ENCODE data around the gene BRD2. TPM values are rescaled to one million over a fixed set of nuclear protein-coding genes. Genes with fewer than 3 reads are reported as not detected.
A peak's percentile ranks its signal among the peaks of the same experiment; 100 is the strongest.

The BRD2 gene
- polyA plus RNA-seq, 4 donors, result 76.2 to 201 (median 90.6) TPM

GRCh38 chr6:32952817-32953739 is 15.3 kb upstream of the BRD2 start, which contains the start of gene HLA-DMA:
HLA-DMA (minus strand) TSS chr6:32953097; CDS start chr6:32953036, 61 bp downstream.
- DNase-seq (peak; percentile 92 to 99), FAIRE-seq (peak; percentile 83)
- Histone ChIP-seq H3K36me3 (ENCODE audit: control insufficient read depth in 3 of 3, insufficient read depth in 2 of 3, low read depth in 1 of 3, low read length in 3 of 3) (peaks cover 0 to 2% (median 0%) of the 10 kb centered on the region in 3 donors), H3K27me3 (ENCODE audit: control insufficient read depth in 3 of 3, insufficient read depth in 3 of 3, low read length in 3 of 3) (no peaks in the 10 kb centered on the region), H3K4me3 (ENCODE audit: low read depth in 1 of 3, low read length in 3 of 3) (peak within 1 kb of the TSS in 2 of 3 donors; percentile 24 to 52), H3K27ac (ENCODE audit: low read depth in 1 of 3, low read length in 2 of 3) (peak within 1 kb of the TSS; percentile 19 to 66 (median 64)), H3K9me3 (ENCODE audit: control insufficient read depth in 2 of 2, insufficient read depth in 1 of 2, low read depth in 1 of 2, low read length in 1 of 2) (no peaks in the 10 kb centered on the region), H3K4me1 (ENCODE audit: control insufficient read depth in 3 of 3, insufficient read depth in 2 of 3, low read depth in 1 of 3, low read length in 2 of 3) (peaks cover 0 to 6% (median 3%) of the 10 kb centered on the region in 3 donors)
- 14 to 26% (median 18%) methylated on average over 10 of the region's 10 CpGs for WGBS, 3 donors

GRCh38 chr6:32953775-32954174 is 14.6 kb upstream of the BRD2 start:
- Histone ChIP-seq H3K4me1 (ENCODE audit: control insufficient read depth in 3 of 3, insufficient read depth in 2 of 3, low read depth in 1 of 3, low read length in 2 of 3) (peaks cover 0 to 6% (median 3%) of the 10 kb centered on the region in 3 donors), H3K36me3 (ENCODE audit: control insufficient read depth in 3 of 3, insufficient read depth in 2 of 3, low read depth in 1 of 3, low read length in 3 of 3) (peaks cover 0 to 2% (median 0%) of the 10 kb centered on the region in 3 donors), H3K27me3 (ENCODE audit: control insufficient read depth in 3 of 3, insufficient read depth in 3 of 3, low read length in 3 of 3) (no peaks in the 10 kb centered on the region), H3K27ac (ENCODE audit: low read depth in 1 of 3, low read length in 2 of 3) (peak overlapping the region in 1 of 3 donors; percentile 38), H3K9me3 (ENCODE audit: control insufficient read depth in 2 of 2, insufficient read depth in 1 of 2, low read depth in 1 of 2, low read length in 1 of 2) (no peaks in the 10 kb centered on the region), H3K4me3 (ENCODE audit: low read depth in 1 of 3, low read length in 3 of 3) (no peak overlapping the region)
- DNase-seq, result peak in 1 of 2 donors; percentile 41
- no peak for FAIRE-seq
- WGBS, 3 donors, result 32 to 66% (median 42%) methylated on average over 4 of the region's 4 CpGs

- FAIRE-seq (no peak), DNase-seq (no peak)
- peaks cover 0 to 6% (median 3%) of the 10 kb centered on the region in 3 donors for H3K4me1 ChIP-seq (ENCODE audit: control insufficient read depth in 3 of 3, insufficient read depth in 2 of 3, low read depth in 1 of 3, low read length in 2 of 3)
- peaks cover 0 to 2% (median 0%) of the 10 kb centered on the region in 3 donors for H3K36me3 ChIP-seq (ENCODE audit: control insufficient read depth in 3 of 3, insufficient read depth in 2 of 3, low read depth in 1 of 3, low read length in 3 of 3)
- H3K4me3 ChIP-seq (ENCODE audit: low read depth in 1 of 3, low read length in 3 of 3), result no peak overlapping the region
- H3K9me3 ChIP-seq (ENCODE audit: control insufficient read depth in 2 of 2, insufficient read depth in 1 of 2, low read depth in 1 of 2, low read length in 1 of 2), result no peaks in the 10 kb centered on the region
- H3K27me3 ChIP-seq (ENCODE audit: control insufficient read depth in 3 of 3, insufficient read depth in 3 of 3, low read length in 3 of 3), result no peaks in the 10 kb centered on the region
- 73 to 91% (median 85%) methylated on average over 4 of the region's 4 CpGs for WGBS, 3 donors
- no peak overlapping the region for H3K27ac ChIP-seq (ENCODE audit: low read depth in 1 of 3, low read length in 2 of 3)
These were observed 14.1 kb upstream of the BRD2 start for GRCh38 chr6:32954267-32954666.

GRCh38 chr6:32954986-32955802 is 13.2 kb upstream of the BRD2 start:
- FAIRE-seq, result no peak
- WGBS, 3 donors, result 8 to 28% (median 9%) methylated on average over 3 of the region's 3 CpGs
- H3K27ac ChIP-seq (ENCODE audit: low read depth in 1 of 3, low read length in 2 of 3), result no peak overlapping the region
- no peaks in the 10 kb centered on the region for H3K27me3 ChIP-seq (ENCODE audit: control insufficient read depth in 3 of 3, insufficient read depth in 3 of 3, low read length in 3 of 3)
- peak; percentile 59 to 79 for DNase-seq
- peaks cover 0 to 6% (median 3%) of the 10 kb centered on the region in 3 donors for H3K4me1 ChIP-seq (ENCODE audit: control insufficient read depth in 3 of 3, insufficient read depth in 2 of 3, low read depth in 1 of 3, low read length in 2 of 3)
- H3K36me3 ChIP-seq (ENCODE audit: control insufficient read depth in 3 of 3, insufficient read depth in 2 of 3, low read depth in 1 of 3, low read length in 3 of 3), result peaks cover 0 to 2% (median 0%) of the 10 kb centered on the region in 3 donors
- no peaks in the 10 kb centered on the region for H3K9me3 ChIP-seq (ENCODE audit: control insufficient read depth in 2 of 2, insufficient read depth in 1 of 2, low read depth in 1 of 2, low read length in 1 of 2)
- no peak overlapping the region for H3K4me3 ChIP-seq (ENCODE audit: low read depth in 1 of 3, low read length in 3 of 3)

GRCh38 chr6:32956176-32956575 is 12.2 kb upstream of the BRD2 start:
- no peaks in the 10 kb centered on the region for H3K27me3 ChIP-seq (ENCODE audit: control insufficient read depth in 3 of 3, insufficient read depth in 3 of 3, low read length in 3 of 3)
- FAIRE-seq, result no peak
- H3K27ac ChIP-seq (ENCODE audit: low read depth in 1 of 3, low read length in 2 of 3), result no peak overlapping the region
- no peaks in the 10 kb centered on the region for H3K9me3 ChIP-seq (ENCODE audit: control insufficient read depth in 2 of 2, insufficient read depth in 1 of 2, low read depth in 1 of 2, low read length in 1 of 2)
- WGBS, 3 donors, result 84 to 97% (median 86%) methylated on average over 2 of the region's 2 CpGs
- H3K4me1 ChIP-seq (ENCODE audit: control insufficient read depth in 3 of 3, insufficient read depth in 2 of 3, low read depth in 1 of 3, low read length in 2 of 3), result peaks cover 0 to 6% (median 3%) of the 10 kb centered on the region in 3 donors
- no peak overlapping the region for H3K4me3 ChIP-seq (ENCODE audit: low read depth in 1 of 3, low read length in 3 of 3)
- no peaks in the 10 kb centered on the region for H3K36me3 ChIP-seq (ENCODE audit: control insufficient read depth in 3 of 3, insufficient read depth in 2 of 3, low read depth in 1 of 3, low read length in 3 of 3)
- no peak for DNase-seq

- WGBS, 3 donors, result 63 to 88% (median 76%) methylated on average over 5 of the region's 5 CpGs
- Histone ChIP-seq H3K4me1 (ENCODE audit: control insufficient read depth in 3 of 3, insufficient read depth in 2 of 3, low read depth in 1 of 3, low read length in 2 of 3) (no peaks in the 10 kb centered on the region), H3K9me3 (ENCODE audit: control insufficient read depth in 2 of 2, insufficient read depth in 1 of 2, low read depth in 1 of 2, low read length in 1 of 2) (no peaks in the 10 kb centered on the region), H3K36me3 (ENCODE audit: control insufficient read depth in 3 of 3, insufficient read depth in 2 of 3, low read depth in 1 of 3, low read length in 3 of 3) (no peaks in the 10 kb centered on the region), H3K27ac (ENCODE audit: low read depth in 1 of 3, low read length in 2 of 3) (no peak overlapping the region), H3K4me3 (ENCODE audit: low read depth in 1 of 3, low read length in 3 of 3) (no peak overlapping the region), H3K27me3 (ENCODE audit: control insufficient read depth in 3 of 3, insufficient read depth in 3 of 3, low read length in 3 of 3) (no peaks in the 10 kb centered on the region)
- no peak for FAIRE-seq
- no peak for DNase-seq
These were observed 7.8 kb upstream of the BRD2 start for GRCh38 chr6:32960563-32960962.

- H3K27ac ChIP-seq (ENCODE audit: low read depth in 1 of 3, low read length in 2 of 3), result no peak overlapping the region
- no peak for FAIRE-seq
- 65 to 67% (median 65%) methylated on average over 1 of the region's 1 CpG for WGBS, 3 donors
These were observed 6.1 kb upstream of the BRD2 start for GRCh38 chr6:32962213-32962826.

GRCh38 chr6:32963866-32964265 is 4.5 kb upstream of the BRD2 start:
- H3K27me3 ChIP-seq (ENCODE audit: control insufficient read depth in 3 of 3, insufficient read depth in 3 of 3, low read length in 3 of 3), result no peaks in the 10 kb centered on the region
- DNase-seq, result no peak
- no peak overlapping the region for H3K4me3 ChIP-seq (ENCODE audit: low read depth in 1 of 3, low read length in 3 of 3)
- no peak for FAIRE-seq
- WGBS, 3 donors, result 71 to 80% (median 71%) methylated on average over 1 of the region's 1 CpG
- no peaks in the 10 kb centered on the region for H3K9me3 ChIP-seq (ENCODE audit: control insufficient read depth in 2 of 2, insufficient read depth in 1 of 2, low read depth in 1 of 2, low read length in 1 of 2)
- no peaks in the 10 kb centered on the region for H3K36me3 ChIP-seq (ENCODE audit: control insufficient read depth in 3 of 3, insufficient read depth in 2 of 3, low read depth in 1 of 3, low read length in 3 of 3)
- H3K27ac ChIP-seq (ENCODE audit: low read depth in 1 of 3, low read length in 2 of 3), result no peak overlapping the region
- H3K4me1 ChIP-seq (ENCODE audit: control insufficient read depth in 3 of 3, insufficient read depth in 2 of 3, low read depth in 1 of 3, low read length in 2 of 3), result peaks cover 0 to 10% (median 7%) of the 10 kb centered on the region in 3 donors

More at GRCh38 chr6:32962213-32962826, 6.1 kb upstream of the BRD2 start:
- Histone ChIP-seq H3K4me3 (ENCODE audit: low read depth in 1 of 3, low read length in 3 of 3) (no peak overlapping the region), H3K27me3 (ENCODE audit: control insufficient read depth in 3 of 3, insufficient read depth in 3 of 3, low read length in 3 of 3) (no peaks in the 10 kb centered on the region), H3K9me3 (ENCODE audit: control insufficient read depth in 2 of 2, insufficient read depth in 1 of 2, low read depth in 1 of 2, low read length in 1 of 2) (no peaks in the 10 kb centered on the region), H3K36me3 (ENCODE audit: control insufficient read depth in 3 of 3, insufficient read depth in 2 of 3, low read depth in 1 of 3, low read length in 3 of 3) (no peaks in the 10 kb centered on the region), H3K4me1 (ENCODE audit: control insufficient read depth in 3 of 3, insufficient read depth in 2 of 3, low read depth in 1 of 3, low read length in 2 of 3) (peaks cover 0 to 8% (median 7%) of the 10 kb centered on the region in 3 donors)
- no peak for DNase-seq
